Umbilical cord (tissue), 2 donors: Measurements from ENCODE around the gene KRTAP10-3. TPM values are rescaled to one million over a fixed set of nuclear protein-coding genes. Genes with fewer than 3 reads are reported as not detected.

ENCODE experiments used
- DNase-seq: peaks from one replicate; pipeline ENCODE4 v3.0.0-alpha.2; 2015; ENCODE audit warnings: low spot score
- total RNA-seq: library from RNA; depleted of rRNA; stranded (reverse); fragments of >200 nt; gene quantifications from one replicate; pipeline ENCODE4 v1.2.3, GENCODE V29; 2014; ENCODE audit warnings: low replicate concordance; ENCODE audit not compliant: insufficient read depth

The KRTAP10-3 gene
- total RNA-seq, 1 donor from 2014 or later = not detected

- DNase-seq = no peak
Observed at GRCh38 chr21:44519346-44520325, 39.0 kb downstream of the KRTAP10-3 start.

GRCh38 chr21:44518686-44519085 is 39.9 kb downstream of the KRTAP10-3 start:
- peak; percentile 32 for DNase-seq

- DNase-seq = peak; percentile 13
Observed at GRCh38 chr21:44517175-44517899, 41.3 kb downstream of the KRTAP10-3 start.

GRCh38 chr21:44516828-44517174 is 41.8 kb downstream of the KRTAP10-3 start:
- no peak for DNase-seq

- no peak for DNase-seq
Observed at GRCh38 chr21:44516342-44516741, 42.3 kb downstream of the KRTAP10-3 start.

- no peak for DNase-seq
Observed at GRCh38 chr21:44515359-44516165, 43.0 kb downstream of the KRTAP10-3 start.

GRCh38 chr21:44514746-44515358 is 43.7 kb downstream of the KRTAP10-3 start:
- DNase-seq = no peak

GRCh38 chr21:44514218-44514520 is 44.4 kb downstream of the KRTAP10-3 start:
- no peak for DNase-seq

- no peak for DNase-seq
Observed at GRCh38 chr21:44513389-44514217, 45.0 kb downstream of the KRTAP10-3 start.

- DNase-seq = no peak
Observed at GRCh38 chr21:44512496-44513388, 45.9 kb downstream of the KRTAP10-3 start.

- no peak for DNase-seq
Observed at GRCh38 chr21:44511938-44512275, 46.7 kb downstream of the KRTAP10-3 start.

GRCh38 chr21:44511219-44511937 is 47.2 kb downstream of the KRTAP10-3 start:
- no peak for DNase-seq

GRCh38 chr21:44510508-44511218 is 47.9 kb downstream of the KRTAP10-3 start:
- peak; percentile 15 for DNase-seq

GRCh38 chr21:44510109-44510507 is 48.5 kb downstream of the KRTAP10-3 start:
- no peak for DNase-seq

GRCh38 chr21:44509539-44509938 is 49.1 kb downstream of the KRTAP10-3 start:
- DNase-seq = no peak

- no peak for DNase-seq
Observed at GRCh38 chr21:44508711-44509445, 49.7 kb downstream of the KRTAP10-3 start.

- no peak for DNase-seq
Observed at GRCh38 chr21:44508426-44508710, 50.2 kb downstream of the KRTAP10-3 start.
